SK-N-SH (cell line): ENCODE results near the gene ACOT7. TPM values are rescaled to one million over a fixed set of nuclear protein-coding genes. Genes with fewer than 3 reads are reported as not detected.

Source experiments
- CTCF ChIA-PET: fragments of 300-600, 350-600 bp; formaldehyde crosslinking; extraction: SDS; loops from one replicate; lab custom pipeline; 2021; lab: Yijun Ruan, JAX
- POLR2A ChIA-PET: fragments of 350-600 bp; sonication (Branson Sonifier 250); formaldehyde crosslinking; extraction: SDS; loops from one replicate; lab custom pipeline; 2020; ENCODE audit warnings: antibody characterized with exemption, inconsistent platforms; lab: Yijun Ruan, JAX
- DNase-seq: peaks from one replicate; pipeline ENCODE4 v3.0.0; 2012
- H2AFZ ChIP-seq: fragments of 200-600 bp; sonication (generic); 2 replicates; pipeline ENCODE4 v1.8.1; 2016; ENCODE audit warnings: antibody characterized with exemption, mild to moderate bottlenecking, low read depth
- H3F3A ChIP-seq: fragments of 200-600 bp; sonication (generic); replicated peaks from 2 replicates; pipeline ENCODE3; 2016; ENCODE audit warnings: antibody characterized with exemption, mild to moderate bottlenecking; ENCODE audit not compliant: insufficient read depth
- H3K27ac ChIP-seq, 2 experiments: fragments of 200-500 bp in 1 of 2; fragments of 200-600 bp in 1 of 2; sonication (Bioruptor generic) in 1 of 2; sonication (generic), shearing (Covaris generic) in 1 of 2; 2 replicates each; pipeline versions ENCODE4 v1.5.1 to v1.6.1; 2014 to 2016; ENCODE audit warnings: low read depth in 2 of 2, inconsistent platforms in 1 of 2, low read length in 1 of 2, mild to moderate bottlenecking in 1 of 2, mixed read lengths in 1 of 2
- H3K27me3 ChIP-seq: fragments of 200-600 bp; sonication (generic), shearing (Covaris generic); 2 replicates; pipeline ENCODE4 v1.6.1; 2016; ENCODE audit warnings: mixed run types; ENCODE audit not compliant: insufficient read depth
- H3K36me3 ChIP-seq, 2 experiments: fragments of 200-500 bp in 1 of 2; fragments of 200-600 bp in 1 of 2; sonication (Bioruptor generic) in 1 of 2; sonication (generic) in 1 of 2; replicated peaks in 1 of 2; 2 replicates each; pipeline versions ENCODE3 to v1.5.1; 2014 to 2016; ENCODE audit warnings: low read length in 1 of 2, mild to moderate bottlenecking in 1 of 2; ENCODE audit not compliant: insufficient read depth in 2 of 2, control insufficient read depth in 1 of 2
- H3K4me1 ChIP-seq, 2 experiments: fragments of 200-500 bp in 1 of 2; fragments of 200-600 bp in 1 of 2; sonication (Bioruptor generic) in 1 of 2; sonication (generic), shearing (Covaris generic) in 1 of 2; 2 replicates each; pipeline versions ENCODE4 v1.5.1 to v1.6.1; 2014 to 2016; ENCODE audit warnings: low read depth in 1 of 2, low read length in 1 of 2, mixed run types in 1 of 2; ENCODE audit not compliant: insufficient read depth in 2 of 2, control insufficient read depth in 1 of 2
- H3K4me2 ChIP-seq: fragments of 200-600 bp; sonication (generic), shearing (Covaris generic); 2 replicates; pipeline ENCODE4 v1.6.1; 2017; ENCODE audit warnings: mixed run types
- H3K4me3 ChIP-seq, 2 experiments: fragments of 200-500 bp in 1 of 2; fragments of 200-600 bp in 1 of 2; sonication (Bioruptor generic) in 1 of 2; sonication (generic), shearing (Covaris generic) in 1 of 2; 2 replicates each; pipeline versions ENCODE4 v1.5.1 to v1.8.1; 2014 to 2016; ENCODE audit warnings: low read depth in 2 of 2, inconsistent platforms in 1 of 2, low read length in 1 of 2, mild to moderate bottlenecking in 1 of 2, mixed read lengths in 1 of 2, moderate library complexity in 1 of 2
- H3K79me2 ChIP-seq: fragments of 200-600 bp; sonication (generic); 2 replicates; pipeline ENCODE4 v1.8.1; 2017; ENCODE audit warnings: mild to moderate bottlenecking; ENCODE audit not compliant: insufficient read depth
- H3K9ac ChIP-seq: fragments of 200-600 bp; sonication (generic); 2 replicates; pipeline ENCODE4 v1.6.1; 2017; ENCODE audit warnings: mixed run types
- H3K9me2 ChIP-seq: fragments of 200-600 bp; sonication (generic); 2 replicates; pipeline ENCODE4 v1.6.1; 2017; ENCODE audit warnings: mixed run types
- H3K9me3 ChIP-seq: fragments of 200-600 bp; sonication (generic); 2 replicates; pipeline ENCODE4 v1.6.1; 2017; ENCODE audit warnings: mixed run types, mild to moderate bottlenecking, moderate library complexity
- H4K20me1 ChIP-seq: fragments of 200-600 bp; sonication (generic); 2 replicates; pipeline ENCODE4 v1.6.1; 2017; ENCODE audit warnings: mild to moderate bottlenecking, mixed run types; ENCODE audit not compliant: insufficient read depth
- EP300 ChIP-seq, 2 experiments: IDR thresholded peaks; 2 replicates each; pipeline versions ENCODE4 v1.4.0 to v1.6.1; 2012; ENCODE audit warnings: borderline replicate concordance in 1 of 2, low read depth in 1 of 2, low read length in 1 of 2
- EZH2phosphoT487 ChIP-seq: fragments of 200-600 bp; sonication (generic); IDR thresholded peaks from 2 replicates; pipeline ENCODE4 v1.6.1; 2017; ENCODE audit warnings: low read depth, mixed run types, mild to moderate bottlenecking, antibody characterized with exemption, moderate library complexity, borderline replicate concordance
- FOSL2 ChIP-seq: IDR thresholded peaks from 2 replicates; pipeline ENCODE4 v1.4.0; 2012; ENCODE audit warnings: low read depth, mild to moderate bottlenecking, moderate library complexity, borderline replicate concordance
- FOXJ3 ChIP-seq: sonication (generic); formaldehyde crosslinking; IDR thresholded peaks from 2 replicates; pipeline ENCODE4 v1.5.1; 2020; ENCODE audit warnings: mild to moderate bottlenecking, missing genetic modification reagents
- GABPA ChIP-seq: IDR thresholded peaks from 2 replicates; pipeline ENCODE4 v1.4.0; 2012; ENCODE audit warnings: low read depth, mild to moderate bottlenecking
- JUND ChIP-seq: IDR thresholded peaks from 2 replicates; pipeline ENCODE4 v1.4.0; 2012
- MEF2A ChIP-seq: IDR thresholded peaks from 2 replicates; pipeline ENCODE4 v1.4.0; 2012; ENCODE audit warnings: low read depth, borderline replicate concordance
- NFIC ChIP-seq: IDR thresholded peaks from 2 replicates; pipeline ENCODE4 v1.4.0; 2012; ENCODE audit warnings: borderline replicate concordance
- RXRA ChIP-seq: IDR thresholded peaks from 2 replicates; pipeline ENCODE4 v1.4.0; 2012; ENCODE audit warnings: low read depth, mild to moderate bottlenecking, borderline replicate concordance
- SMC3 ChIP-seq: IDR thresholded peaks from 2 replicates; pipeline ENCODE4 v1.6.1; 2012; ENCODE audit warnings: low read depth, low read length, improper control_type of control experiment
- TAF1 ChIP-seq: IDR thresholded peaks from 2 replicates; pipeline ENCODE4 v1.6.1; 2012; ENCODE audit warnings: low read depth, mild to moderate bottlenecking, low read length, moderate library complexity, borderline replicate concordance
- TCF12 ChIP-seq: IDR thresholded peaks from 2 replicates; pipeline ENCODE4 v1.4.0; 2012
- YY1 ChIP-seq: IDR thresholded peaks from 2 replicates; pipeline ENCODE4 v1.4.0; 2012; ENCODE audit warnings: low read depth, mild to moderate bottlenecking
- WGBS: methylation state at CpG from one replicate; pipeline ENCODE4 v1.1.6; 2017; ENCODE audit warnings: low lambda C conversion rate; 5-methylcytosine and 5-hydroxymethylcytosine counted together
- polyA plus RNA-seq, 3 experiments: library from polyadenylated mRNA; depleted of rRNA; stranded (reverse); fragments of >200 nt; gene quantifications; 2 replicates each; pipeline ENCODE4 v1.2.3, GENCODE V29; 2012
- TF ChIP-seq, protein P1 (sequence below): IDR thresholded peaks from 2 replicates; pipeline ENCODE4 v1.6.1; 2012; ENCODE audit warnings: mild to moderate bottlenecking, low read depth, low read length, moderate library complexity
- TF ChIP-seq, protein P2 (sequence below): fragments of 150-350 bp; IDR thresholded peaks from 2 replicates; pipeline ENCODE4 v1.6.1; 2017; ENCODE audit warnings: antibody characterized with exemption, low read length, low read depth, borderline replicate concordance
- TF ChIP-seq, protein P3 (sequence below): fragments of 200-600 bp; sonication (generic); IDR thresholded peaks from 2 replicates; pipeline ENCODE4 v1.6.1; 2017; ENCODE audit warnings: antibody characterized with exemption, mild to moderate bottlenecking, moderate library complexity
- TF ChIP-seq, protein P4 (sequence below): IDR thresholded peaks from 2 replicates; pipeline ENCODE4 v1.4.0; 2012; ENCODE audit warnings: low read depth
- TF ChIP-seq, protein P5 (sequence below): fragments of 150-350 bp; IDR thresholded peaks from 2 replicates; pipeline ENCODE4 v1.6.1; 2016; ENCODE audit warnings: mild to moderate bottlenecking, low read depth, low read length

The ACOT7 gene
- polyA plus RNA-seq, 1 of the 3 experiments (the other 2 are of a cell fraction) = 289 TPM

DNA sequence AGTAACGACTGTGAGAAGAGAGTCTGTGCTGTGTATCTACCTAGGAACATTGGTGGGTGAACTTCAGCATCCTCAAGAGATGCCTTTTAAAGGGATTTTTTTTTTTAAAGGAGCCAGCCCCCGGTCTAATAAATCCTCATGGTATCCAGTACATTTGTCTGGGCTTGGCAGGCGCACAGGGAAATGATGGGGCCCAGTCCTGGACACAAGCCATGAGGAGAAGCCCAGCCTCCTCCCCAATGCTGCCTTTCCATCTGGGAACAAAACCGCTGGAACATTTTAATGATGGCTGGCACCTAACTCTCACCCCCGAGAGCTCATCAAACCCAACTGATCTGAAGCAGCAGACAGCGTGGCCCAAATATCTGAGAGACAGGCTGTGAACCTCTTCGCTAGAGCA is 64.2 kb downstream of the ACOT7 start:
- TF ChIP-seq, protein P1, sequence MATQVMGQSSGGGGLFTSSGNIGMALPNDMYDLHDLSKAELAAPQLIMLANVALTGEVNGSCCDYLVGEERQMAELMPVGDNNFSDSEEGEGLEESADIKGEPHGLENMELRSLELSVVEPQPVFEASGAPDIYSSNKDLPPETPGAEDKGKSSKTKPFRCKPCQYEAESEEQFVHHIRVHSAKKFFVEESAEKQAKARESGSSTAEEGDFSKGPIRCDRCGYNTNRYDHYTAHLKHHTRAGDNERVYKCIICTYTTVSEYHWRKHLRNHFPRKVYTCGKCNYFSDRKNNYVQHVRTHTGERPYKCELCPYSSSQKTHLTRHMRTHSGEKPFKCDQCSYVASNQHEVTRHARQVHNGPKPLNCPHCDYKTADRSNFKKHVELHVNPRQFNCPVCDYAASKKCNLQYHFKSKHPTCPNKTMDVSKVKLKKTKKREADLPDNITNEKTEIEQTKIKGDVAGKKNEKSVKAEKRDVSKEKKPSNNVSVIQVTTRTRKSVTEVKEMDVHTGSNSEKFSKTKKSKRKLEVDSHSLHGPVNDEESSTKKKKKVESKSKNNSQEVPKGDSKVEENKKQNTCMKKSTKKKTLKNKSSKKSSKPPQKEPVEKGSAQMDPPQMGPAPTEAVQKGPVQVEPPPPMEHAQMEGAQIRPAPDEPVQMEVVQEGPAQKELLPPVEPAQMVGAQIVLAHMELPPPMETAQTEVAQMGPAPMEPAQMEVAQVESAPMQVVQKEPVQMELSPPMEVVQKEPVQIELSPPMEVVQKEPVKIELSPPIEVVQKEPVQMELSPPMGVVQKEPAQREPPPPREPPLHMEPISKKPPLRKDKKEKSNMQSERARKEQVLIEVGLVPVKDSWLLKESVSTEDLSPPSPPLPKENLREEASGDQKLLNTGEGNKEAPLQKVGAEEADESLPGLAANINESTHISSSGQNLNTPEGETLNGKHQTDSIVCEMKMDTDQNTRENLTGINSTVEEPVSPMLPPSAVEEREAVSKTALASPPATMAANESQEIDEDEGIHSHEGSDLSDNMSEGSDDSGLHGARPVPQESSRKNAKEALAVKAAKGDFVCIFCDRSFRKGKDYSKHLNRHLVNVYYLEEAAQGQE = no peak
- TF ChIP-seq SMC3 (no peak), RXRA (no peak), TCF12 (no peak), FOSL2 (no peak), GABPA (no peak), FOXJ3 (CRISPR knock-in tag) (no peak), NFIC (no peak), YY1 (no peak), TAF1 (no peak), EP300 (IDR thresholded peaks at IDR 0.05; ENCODE audit: borderline replicate concordance in 1 of 2, low read depth in 1 of 2, low read length in 1 of 2) (no peak), JUND (no peak), EZH2phosphoT487 (no peak), MEF2A (no peak)
- TF ChIP-seq, protein P2, sequence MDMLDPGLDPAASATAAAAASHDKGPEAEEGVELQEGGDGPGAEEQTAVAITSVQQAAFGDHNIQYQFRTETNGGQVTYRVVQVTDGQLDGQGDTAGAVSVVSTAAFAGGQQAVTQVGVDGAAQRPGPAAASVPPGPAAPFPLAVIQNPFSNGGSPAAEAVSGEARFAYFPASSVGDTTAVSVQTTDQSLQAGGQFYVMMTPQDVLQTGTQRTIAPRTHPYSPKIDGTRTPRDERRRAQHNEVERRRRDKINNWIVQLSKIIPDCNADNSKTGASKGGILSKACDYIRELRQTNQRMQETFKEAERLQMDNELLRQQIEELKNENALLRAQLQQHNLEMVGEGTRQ = no peak
- TF ChIP-seq, protein P3, sequence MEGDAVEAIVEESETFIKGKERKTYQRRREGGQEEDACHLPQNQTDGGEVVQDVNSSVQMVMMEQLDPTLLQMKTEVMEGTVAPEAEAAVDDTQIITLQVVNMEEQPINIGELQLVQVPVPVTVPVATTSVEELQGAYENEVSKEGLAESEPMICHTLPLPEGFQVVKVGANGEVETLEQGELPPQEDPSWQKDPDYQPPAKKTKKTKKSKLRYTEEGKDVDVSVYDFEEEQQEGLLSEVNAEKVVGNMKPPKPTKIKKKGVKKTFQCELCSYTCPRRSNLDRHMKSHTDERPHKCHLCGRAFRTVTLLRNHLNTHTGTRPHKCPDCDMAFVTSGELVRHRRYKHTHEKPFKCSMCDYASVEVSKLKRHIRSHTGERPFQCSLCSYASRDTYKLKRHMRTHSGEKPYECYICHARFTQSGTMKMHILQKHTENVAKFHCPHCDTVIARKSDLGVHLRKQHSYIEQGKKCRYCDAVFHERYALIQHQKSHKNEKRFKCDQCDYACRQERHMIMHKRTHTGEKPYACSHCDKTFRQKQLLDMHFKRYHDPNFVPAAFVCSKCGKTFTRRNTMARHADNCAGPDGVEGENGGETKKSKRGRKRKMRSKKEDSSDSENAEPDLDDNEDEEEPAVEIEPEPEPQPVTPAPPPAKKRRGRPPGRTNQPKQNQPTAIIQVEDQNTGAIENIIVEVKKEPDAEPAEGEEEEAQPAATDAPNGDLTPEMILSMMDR = no peak
- TF ChIP-seq, protein P4, sequence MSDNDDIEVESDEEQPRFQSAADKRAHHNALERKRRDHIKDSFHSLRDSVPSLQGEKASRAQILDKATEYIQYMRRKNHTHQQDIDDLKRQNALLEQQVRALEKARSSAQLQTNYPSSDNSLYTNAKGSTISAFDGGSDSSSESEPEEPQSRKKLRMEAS = no peak
- TF ChIP-seq, protein P5, sequence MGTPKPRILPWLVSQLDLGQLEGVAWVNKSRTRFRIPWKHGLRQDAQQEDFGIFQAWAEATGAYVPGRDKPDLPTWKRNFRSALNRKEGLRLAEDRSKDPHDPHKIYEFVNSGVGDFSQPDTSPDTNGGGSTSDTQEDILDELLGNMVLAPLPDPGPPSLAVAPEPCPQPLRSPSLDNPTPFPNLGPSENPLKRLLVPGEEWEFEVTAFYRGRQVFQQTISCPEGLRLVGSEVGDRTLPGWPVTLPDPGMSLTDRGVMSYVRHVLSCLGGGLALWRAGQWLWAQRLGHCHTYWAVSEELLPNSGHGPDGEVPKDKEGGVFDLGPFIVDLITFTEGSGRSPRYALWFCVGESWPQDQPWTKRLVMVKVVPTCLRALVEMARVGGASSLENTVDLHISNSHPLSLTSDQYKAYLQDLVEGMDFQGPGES = no peak
- no peak overlapping the region; a peak in 1 of 4 replicates for H3K27ac ChIP-seq

More for the DNA sequence above, 64.2 kb downstream of the ACOT7 start:
- Histone ChIP-seq H3F3A (no peaks in the 10 kb centered on the region), H3K27me3 (no peaks in the 10 kb centered on the region), H3K9ac (no peak overlapping the region), H3K4me3 (no peak overlapping the region), H3K4me1 (peaks cover 0 to 15% of the 10 kb centered on the region in 2 experiments; a peak in 1 of 4 replicates), H3K4me2 (no peak overlapping the region), H4K20me1 (no peaks in the 10 kb centered on the region), H3K9me2 (no peaks in the 10 kb centered on the region), H3K9me3 (no peaks in the 10 kb centered on the region), H2AFZ (no peak overlapping the region), H3K79me2 (no peaks in the 10 kb centered on the region), H3K36me3 (peaks cover 0 to 34% of the 10 kb centered on the region in 2 experiments)
- ChIA-PET POLR2A (no interaction called here), CTCF (interaction anchor here (1.1 to 19.3 kb wide), 3 partner anchors 10 to 85 kb away, joined by 3 to 318 read pairs (median 4); no protein-coding TSS in a partner anchor)
- DNase-seq = no peak
- WGBS = 92% methylated on average over 7 of the region's 7 CpGs
